Tibial nerve (tissue), 4 donors: ENCODE results near the gene KIRREL3. TPM values are rescaled to one million over a fixed set of nuclear protein-coding genes. Genes with fewer than 3 reads are reported as not detected.

Experiments
- DNase-seq, 2 donors: peaks; one replicate each; pipeline ENCODE4 v3.0.0-alpha.2; 2019; ENCODE audit warnings: low spot score in 2 of 2
- H3K27ac ChIP-seq, 4 donors: fragments of 200-600 bp; sonication (generic) in 3 of 4; one replicate each; pipeline ENCODE4 v1.5.1; 2017 to 2019; ENCODE audit warnings: mild to moderate bottlenecking in 1 of 4
- H3K27me3 ChIP-seq, 2 donors: fragments of 200-600 bp; sonication (generic) in 1 of 2; one replicate each; pipeline versions ENCODE4 v1.5.1 to v1.6.0; 2017 to 2019
- H3K36me3 ChIP-seq, 3 donors: fragments of 200-600 bp; sonication (generic); one replicate each; pipeline ENCODE4 v1.5.1; 2018 to 2019
- H3K4me1 ChIP-seq, 4 donors: fragments of 200-600 bp; sonication (generic) in 3 of 4; one replicate each; pipeline ENCODE4 v1.5.1; 2017 to 2019
- H3K4me3 ChIP-seq, 4 donors: fragments of 200-600 bp; sonication (generic) in 3 of 4; one replicate each; pipeline ENCODE4 v1.5.1; 2017 to 2019; ENCODE audit warnings: mild to moderate bottlenecking in 1 of 4, moderate library complexity in 1 of 4
- H3K9me3 ChIP-seq, 4 donors: fragments of 200-600 bp; sonication (generic) in 3 of 4; one replicate each; pipeline ENCODE4 v1.5.1; 2017 to 2019
- CTCF ChIP-seq, 5 experiments: fragments of 200-600 bp in 3 of 5; fragments of 450-650 bp in 2 of 5; sonication (generic) in 3 of 5; IDR thresholded peaks; one replicate each; pipeline ENCODE4 v1.5.1; 2016 to 2019; ENCODE audit warnings: antibody characterized with exemption in 5 of 5, mild to moderate bottlenecking in 3 of 5, moderate library complexity in 2 of 5
- EP300 ChIP-seq, 2 donors: sonication (generic); formaldehyde crosslinking; IDR thresholded peaks; one replicate each; pipeline ENCODE4 v1.6.1; 2017; ENCODE audit warnings: antibody characterized with exemption in 2 of 2, mild to moderate bottlenecking in 1 of 2
- POLR2A ChIP-seq, 2 donors: fragments of 450-650 bp; IDR thresholded peaks; one replicate each; pipeline ENCODE4 v1.6.1; 2017; ENCODE audit warnings: antibody characterized with exemption in 2 of 2, mild to moderate bottlenecking in 2 of 2, moderate library complexity in 2 of 2
- WGBS, 2 donors: methylation state at CpG; one replicate each; pipeline ENCODE4 v1.1.5; 2018; 5-methylcytosine and 5-hydroxymethylcytosine counted together
- total RNA-seq, 4 donors: library from RNA; depleted of rRNA; stranded (reverse); fragments of >200 nt; gene quantifications; one replicate each; pipeline ENCODE4 v1.1.0, GENCODE V29; 2016

KIRREL3 gene
- total RNA-seq, 4 donors from 2014 or later: not detected

- TF ChIP-seq EP300 (IDR thresholded peaks at IDR 0.05) (no peak), CTCF (IDR thresholded peaks at IDR 0.05) (no peak), POLR2A (IDR thresholded peaks at IDR 0.05) (no peak)
- WGBS, 2 donors: 85 to 90% methylated on average over 3 of the region's 3 CpGs
- no peaks in the 10 kb centered on the region for H3K36me3 ChIP-seq
- peaks cover 0 to 4% of the 10 kb centered on the region in 2 donors for H3K27me3 ChIP-seq
- no peak overlapping the region for H3K27ac ChIP-seq
- DNase-seq: no peak
- no peaks in the 10 kb centered on the region for H3K9me3 ChIP-seq
- H3K4me3 ChIP-seq: no peak overlapping the region
- peaks cover 0 to 3% (median 0%) of the 10 kb centered on the region in 4 donors for H3K4me1 ChIP-seq
These were observed 209.1 kb downstream of the KIRREL3 start for GRCh38 chr11:126791446-126791845.

- Histone ChIP-seq H3K4me3 (no peak overlapping the region), H3K27ac (no peak overlapping the region), H3K36me3 (no peaks in the 10 kb centered on the region), H3K27me3 (peaks cover 0 to 4% of the 10 kb centered on the region in 2 donors), H3K4me1 (peaks cover 0 to 3% (median 0%) of the 10 kb centered on the region in 4 donors), H3K9me3 (no peaks in the 10 kb centered on the region)
- no peak for DNase-seq
- WGBS, 2 donors: 33 to 44% methylated on average over 10 of the region's 10 CpGs
- TF ChIP-seq POLR2A (IDR thresholded peaks at IDR 0.05) (no peak), CTCF (IDR thresholded peaks at IDR 0.05) (no peak), EP300 (IDR thresholded peaks at IDR 0.05) (no peak)
These were observed 210.0 kb downstream of the KIRREL3 start for GRCh38 chr11:126790550-126791081.

DNA sequence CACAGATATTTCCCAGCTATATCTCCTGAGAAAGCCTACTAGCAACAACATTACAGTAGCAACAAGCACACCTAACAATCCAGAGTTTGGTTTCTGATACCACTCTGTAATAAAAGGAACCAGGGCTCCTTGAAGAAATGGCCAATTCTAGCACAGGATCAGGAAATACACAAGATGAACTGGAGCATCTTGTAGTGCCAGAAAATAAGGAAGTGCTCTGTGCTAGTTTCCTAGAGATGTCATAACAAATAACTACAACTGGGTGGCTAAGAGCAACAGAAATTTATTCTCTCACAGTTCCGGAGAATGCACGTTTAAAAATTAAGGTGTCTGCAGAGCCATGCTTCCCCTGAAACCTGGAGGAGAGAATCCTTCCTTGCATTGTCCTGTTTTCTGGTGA, 217.8 kb downstream of the KIRREL3 start:
- TF ChIP-seq CTCF (IDR thresholded peaks at IDR 0.05) (no peak), POLR2A (IDR thresholded peaks at IDR 0.05) (no peak), EP300 (IDR thresholded peaks at IDR 0.05) (no peak)
- DNase-seq: no peak
- no peaks in the 10 kb centered on the region for H3K4me1 ChIP-seq

DNA sequence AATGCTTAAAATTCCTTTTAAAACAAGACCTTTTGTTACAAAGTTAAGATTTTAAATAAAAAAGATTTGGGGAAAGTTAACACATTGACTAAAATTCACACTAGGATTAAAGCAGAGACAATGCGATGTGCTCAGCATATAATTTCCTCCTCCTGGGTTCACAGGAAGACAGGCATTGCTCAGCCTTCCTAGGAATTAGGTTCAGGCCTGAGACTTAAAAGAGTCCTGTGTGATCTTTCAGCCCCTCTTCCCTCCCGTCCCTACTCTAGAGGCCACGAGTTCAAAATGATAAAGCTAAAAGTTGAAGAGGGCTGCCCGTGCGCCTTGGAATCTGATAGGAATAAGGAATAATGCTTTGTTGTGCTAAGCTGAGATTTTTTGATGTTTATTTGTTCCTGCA, 218.6 kb downstream of the KIRREL3 start:
- H3K36me3 ChIP-seq: no peaks in the 10 kb centered on the region
- TF ChIP-seq CTCF (IDR thresholded peaks at IDR 0.05) (no peak), EP300 (IDR thresholded peaks at IDR 0.05) (no peak), POLR2A (IDR thresholded peaks at IDR 0.05) (no peak)
- no peak overlapping the region for H3K27ac ChIP-seq
- WGBS, 2 donors: 69 to 73% methylated on average over 5 of the region's 5 CpGs
- H3K27me3 ChIP-seq: no peaks in the 10 kb centered on the region
- no peak for DNase-seq
- H3K9me3 ChIP-seq: no peaks in the 10 kb centered on the region
- no peak overlapping the region for H3K4me3 ChIP-seq
- no peaks in the 10 kb centered on the region for H3K4me1 ChIP-seq

More for the DNA sequence above, 217.8 kb downstream of the KIRREL3 start:
- Histone ChIP-seq H3K27me3 (no peaks in the 10 kb centered on the region), H3K4me3 (no peak overlapping the region), H3K36me3 (no peaks in the 10 kb centered on the region), H3K9me3 (no peaks in the 10 kb centered on the region), H3K27ac (no peak overlapping the region)
- WGBS, 2 donors: 79 to 84% methylated on average over 2 of the region's 2 CpGs

- no peak for DNase-seq
- Histone ChIP-seq H3K27me3 (no peaks in the 10 kb centered on the region), H3K27ac (no peak overlapping the region), H3K36me3 (no peaks in the 10 kb centered on the region), H3K9me3 (no peaks in the 10 kb centered on the region), H3K4me3 (no peak overlapping the region), H3K4me1 (no peaks in the 10 kb centered on the region)
- 93 to 94% methylated on average over 3 of the region's 3 CpGs for WGBS, 2 donors
- TF ChIP-seq CTCF (IDR thresholded peaks at IDR 0.05) (no peak), EP300 (IDR thresholded peaks at IDR 0.05) (no peak), POLR2A (IDR thresholded peaks at IDR 0.05) (no peak)
These were observed 224.5 kb downstream of the KIRREL3 start for GRCh38 chr11:126776119-126776518.
